Right lobe of liver (tissue), 6 donors: ENCODE results near the gene GJC1. TPM values are rescaled to one million over a fixed set of nuclear protein-coding genes. Genes with fewer than 3 reads are reported as not detected.
A peak's percentile ranks its signal among the peaks of the same experiment; 100 is the strongest.
"Not testable (repeated sequence)": the region's sequence is repeated elsewhere in the genome, so short reads cannot be mapped to it uniquely, and the experiment has no call there.

Experiments used
- ATAC-seq, 4 donors: fragments of 200-7000 bp; cut with Tn5 transposase; one replicate each; pipeline ENCODE4 v1.9.1; 2020; ENCODE audit warnings: mild to moderate bottlenecking in 4 of 4, moderate library complexity in 4 of 4
- DNase-seq, 3 donors: peaks; one replicate each; pipeline ENCODE4 v3.0.0-alpha.2; 2020
- H3K27ac ChIP-seq, 3 donors: fragments of 200-600 bp; one replicate each; pipeline ENCODE4 v1.8.0; 2022
- H3K27me3 ChIP-seq, 2 donors: fragments of 200-600 bp; one replicate each; pipeline ENCODE4 v1.8.0; 2022
- H3K36me3 ChIP-seq, 4 donors: fragments of 200-600 bp; sonication (generic) in 1 of 4; one replicate each; pipeline versions ENCODE4 v1.5.1 to v1.8.0; 2017 to 2022; ENCODE audit warnings: control low read depth in 1 of 4
- H3K4me1 ChIP-seq, 4 donors: fragments of 200-600 bp; sonication (generic) in 1 of 4; one replicate each; pipeline versions ENCODE4 v1.5.1 to v1.8.0; 2017 to 2022; ENCODE audit warnings: control low read depth in 1 of 4
- H3K4me3 ChIP-seq, 3 donors: fragments of 200-600 bp; one replicate each; pipeline ENCODE4 v1.8.0; 2022
- H3K9me3 ChIP-seq, 4 donors: fragments of 200-600 bp; sonication (generic) in 1 of 4; one replicate each; pipeline versions ENCODE4 v1.5.1 to v1.8.0; 2017 to 2022; ENCODE audit warnings: control low read depth in 1 of 4
- CTCF ChIP-seq, 4 donors: fragments of 200-600 bp in 3 of 4; fragments of 450-650 bp in 1 of 4; IDR thresholded peaks; one replicate each; pipeline versions ENCODE4 v1.5.1 to v1.8.0; 2016 to 2022; ENCODE audit warnings: antibody characterized with exemption in 4 of 4, mild to moderate bottlenecking in 2 of 4
- POLR2A ChIP-seq: fragments of 450-650 bp; IDR thresholded peaks from one replicate; pipeline ENCODE4 v1.6.1; 2017; ENCODE audit warnings: antibody characterized with exemption, mild to moderate bottlenecking
- WGBS: methylation state at CpG from one replicate; pipeline ENCODE4 v1.1.6; 2018; ENCODE audit warnings: low coverage, low lambda C conversion rate; ENCODE audit not compliant: insufficient coverage; ENCODE audit errors: missing lambda C conversion rate; 5-methylcytosine and 5-hydroxymethylcytosine counted together
- intact Hi-C, 2 donors: fragments of 100-400 bp; cut with DNase I; formaldehyde crosslinking; loops; one replicate each; pipeline versions ENCODE4 v1.11.2 to v1.14.1; 2022
- total RNA-seq, 6 experiments: library from RNA; depleted of rRNA in 2 of 6; stranded (reverse); fragments of >200 nt in 2 of 6; fragmentation: NEBNext Ultra II Directional in 3 of 6; extraction: Animal tissue kit (Norgen Biotek cat#: 25700) in 3 of 6; gene quantifications; one replicate each; pipeline versions ENCODE4 v1.1.0 to v1.2.4, GENCODE V29; 2016 to 2023
- donor health status: DM: no; HTN: yes; CAD: no.
- donor health status: DM: no; HTN: no; CAD: no.
- donor health status: DM: no; HTN: no; CAD: no.
- donor health status: DM: no; HTN: yes; CAD: no.
- donor health status: DM: no; HTN: yes; CAD: no.

GJC1 gene
- total RNA-seq, 6 experiments from 2014 or later: 0.18 to 0.84 (median 0.33) TPM

DNA sequence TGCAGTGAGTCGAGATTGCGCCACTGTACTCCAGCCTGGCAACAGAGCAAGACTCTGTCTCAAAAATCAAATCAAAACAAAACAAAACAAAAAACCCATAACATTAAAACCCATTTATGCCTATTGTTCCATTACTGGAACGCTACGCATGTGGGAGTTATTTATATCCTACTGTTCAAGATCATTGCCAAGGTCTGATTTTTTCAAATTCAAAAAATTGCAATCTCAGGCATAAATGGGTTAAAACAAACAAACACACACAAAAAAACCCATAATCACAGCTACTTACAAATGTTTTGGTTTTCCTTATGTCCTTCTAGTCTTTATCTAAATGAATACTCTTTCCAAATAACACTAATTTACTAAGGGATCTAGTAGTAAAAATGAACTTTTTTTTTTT lies 17.8 kb downstream of the GJC1 start:
- Histone ChIP-seq H3K36me3 (no peaks in the 10 kb centered on the region), H3K27ac (no peak overlapping the region), H3K27me3 (no peaks in the 10 kb centered on the region), H3K4me1 (no peaks in the 10 kb centered on the region), H3K9me3 (no peaks in the 10 kb centered on the region), H3K4me3 (no peak overlapping the region)
- intact Hi-C loops: no loop called here
- DNase-seq (no peak), ATAC-seq (no peak)
- 87% methylated on average over 4 of the region's 4 CpGs for WGBS
- TF ChIP-seq POLR2A (no peak), CTCF (IDR thresholded peaks at IDR 0.05) (no peak)

DNA sequence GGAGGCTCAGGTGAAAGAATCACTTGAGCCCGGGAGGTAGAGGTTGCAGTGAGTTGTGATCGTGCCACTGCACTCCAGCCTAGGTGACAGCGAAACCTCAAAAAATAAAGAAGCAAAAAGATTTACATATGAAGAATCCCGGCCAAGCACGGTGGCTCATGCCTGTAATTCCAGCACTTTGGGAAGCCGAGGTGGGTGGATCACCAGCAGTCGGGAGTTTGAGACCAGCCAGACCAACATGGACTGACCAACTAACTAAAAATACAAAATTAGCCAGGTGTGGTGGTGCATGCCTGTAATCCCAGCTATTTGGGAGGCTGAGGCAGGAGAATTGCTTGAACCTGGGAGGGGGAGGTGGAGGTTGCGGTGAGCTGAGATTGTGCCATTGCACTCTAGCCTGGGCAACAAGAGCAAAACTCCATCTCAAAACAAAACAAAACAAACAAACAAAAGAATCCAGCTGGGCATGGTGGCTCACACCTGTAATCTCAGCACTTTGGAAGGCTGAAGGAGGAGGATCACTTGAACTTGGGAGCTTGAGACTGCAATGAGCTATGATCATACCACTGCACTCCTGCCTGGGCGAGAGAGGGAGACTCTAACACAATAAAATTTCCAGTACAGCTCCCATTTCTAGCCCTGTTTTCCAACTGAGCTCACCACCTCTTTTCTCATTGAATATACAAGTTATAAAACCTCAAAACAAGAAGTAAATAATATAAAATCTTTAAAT lies 21.3 kb downstream of the GJC1 start:
- WGBS: 87% methylated on average over 9 of the region's 9 CpGs
- DNase-seq, H3K27ac ChIP-seq, H3K27me3 ChIP-seq, H3K9me3 ChIP-seq, H3K36me3 ChIP-seq, intact Hi-C loops, H3K4me3 ChIP-seq, ATAC-seq, H3K4me1 ChIP-seq: not testable (repeated sequence)

DNA sequence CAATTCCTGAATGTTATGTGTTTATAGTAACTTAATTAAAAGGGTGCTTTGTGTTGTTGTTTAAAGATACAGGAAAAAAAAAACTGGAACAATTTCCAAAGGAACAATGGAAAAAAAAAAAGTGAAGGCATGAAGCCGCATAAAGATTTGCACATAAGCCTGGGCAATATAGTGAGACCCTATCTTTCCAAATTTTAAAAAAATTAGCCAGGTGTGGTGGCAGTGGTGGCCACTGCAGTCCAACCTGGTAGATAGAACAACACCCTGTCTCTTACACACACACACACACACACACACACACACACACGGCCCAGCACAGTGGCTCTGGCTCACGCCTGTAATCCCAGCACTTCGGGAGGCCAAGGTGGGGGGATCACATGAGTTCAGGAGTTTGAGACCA lies 21.9 kb downstream of the GJC1 start:
- no peaks in the 10 kb centered on the region for H3K9me3 ChIP-seq
- H3K4me1 ChIP-seq: no peaks in the 10 kb centered on the region
- intact Hi-C loops: no loop called here
- no peak overlapping the region for H3K27ac ChIP-seq
- H3K27me3 ChIP-seq: no peaks in the 10 kb centered on the region
- TF ChIP-seq CTCF (IDR thresholded peaks at IDR 0.05) (no peak), POLR2A (no peak)
- no peak overlapping the region for H3K4me3 ChIP-seq
- 66% methylated on average over 2 of the region's 4 CpGs for WGBS
- no peaks in the 10 kb centered on the region for H3K36me3 ChIP-seq
- no peak for ATAC-seq
- no peak for DNase-seq

DNA sequence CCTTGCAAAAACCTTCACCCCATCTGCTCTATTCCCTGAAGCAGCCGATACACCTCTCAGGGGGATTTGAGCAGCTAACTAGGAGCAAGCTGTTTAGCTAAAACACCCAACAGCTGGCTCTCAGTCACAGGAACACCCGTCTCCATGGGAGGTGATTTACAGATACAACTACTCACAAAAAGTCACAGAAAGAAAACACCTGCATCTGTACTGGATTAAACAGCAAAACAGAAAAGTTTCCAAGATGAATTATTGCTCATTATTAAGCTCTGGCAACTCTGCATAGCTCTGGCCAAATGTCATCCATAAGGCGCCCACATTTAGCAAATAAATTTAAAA lies 22.3 kb downstream of the GJC1 start:
- WGBS: 80% methylated on average over 3 of the region's 3 CpGs
- DNase-seq (no peak), ATAC-seq (no peak)
- no peaks in the 10 kb centered on the region for H3K27me3 ChIP-seq
- no peaks in the 10 kb centered on the region for H3K36me3 ChIP-seq
- H3K4me1 ChIP-seq: no peaks in the 10 kb centered on the region
- no peaks in the 10 kb centered on the region for H3K9me3 ChIP-seq
- no peak overlapping the region for H3K4me3 ChIP-seq
- intact Hi-C loops: no loop called here
- TF ChIP-seq POLR2A: no peak
- TF ChIP-seq CTCF (IDR thresholded peaks at IDR 0.05): no peak
- H3K27ac ChIP-seq: no peak overlapping the region

- 44% methylated on average over 4 of the region's 4 CpGs for WGBS
- intact Hi-C loops: no loop called here
- H3K27ac ChIP-seq: no peak overlapping the region
These were observed 22.8 kb downstream of the GJC1 start for GRCh38 chr17:44807093-44807816.

More at GRCh38 chr17:44807093-44807816, 22.8 kb downstream of the GJC1 start:
- Histone ChIP-seq H3K27me3 (no peaks in the 10 kb centered on the region), H3K4me1 (no peaks in the 10 kb centered on the region), H3K36me3 (no peaks in the 10 kb centered on the region), H3K4me3 (no peak overlapping the region), H3K9me3 (no peaks in the 10 kb centered on the region)
- ATAC-seq (peak in 1 of 4 donors; percentile 55), DNase-seq (no peak)
- no peak for TF ChIP-seq POLR2A
